ENCODE data around the gene BHLHE41. TPM values are rescaled to one million over a fixed set of nuclear protein-coding genes. Genes with fewer than 3 reads are reported as not detected.

BHLHE41 gene
- polyA plus RNA-seq, 1 donor (not counting 4 experiments of a cell fraction or from before 2014, with no cell fraction given) = 1.4 TPM

DNA sequence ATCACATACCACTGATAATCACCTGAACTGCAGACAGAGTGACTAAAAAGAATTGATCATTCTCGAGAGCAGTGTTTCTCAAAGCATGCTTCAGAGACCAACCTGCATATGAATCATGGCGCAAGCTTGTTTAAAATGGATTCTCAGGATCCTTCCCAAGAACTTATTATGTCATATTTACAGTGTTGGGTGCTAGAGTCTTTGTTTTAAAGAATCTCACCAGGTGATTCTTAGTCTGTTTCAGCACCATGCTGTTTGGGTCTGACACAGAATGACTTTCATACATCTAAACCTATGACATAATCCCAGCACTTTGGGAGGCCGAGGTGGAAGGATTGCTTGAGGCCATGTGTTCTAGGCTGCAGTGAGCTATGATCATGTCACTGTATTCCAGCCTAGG, 39.3 kb upstream of the BHLHE41 start:
- Histone ChIP-seq H3K4me1 (ENCODE audit: control insufficient read depth, extremely low read depth, insufficient read depth, low read length) (no peaks in the 10 kb centered on the region), H3K36me3 (ENCODE audit: control insufficient read depth in 2 of 2, extremely low read depth in 1 of 2, insufficient read depth in 2 of 2, low read length in 2 of 2) (no peaks in the 10 kb centered on the region), H3K27me3 (ENCODE audit: control insufficient read depth, extremely low read depth, insufficient read depth, low read length) (no peaks in the 10 kb centered on the region), H4K20me1 (ENCODE audit: control insufficient read depth, extremely low read depth, insufficient read depth, low read length) (no peaks in the 10 kb centered on the region), H3K9ac (ENCODE audit: control insufficient read depth, extremely low read depth, insufficient read depth, low read length) (no peak overlapping the region), H3K9me1 (ENCODE audit: control insufficient read depth, extremely low read depth, insufficient read depth, low read length) (no peaks in the 10 kb centered on the region), H2AFZ (ENCODE audit: control insufficient read depth, low read length) (no peak overlapping the region), H3K27ac (ENCODE audit: control insufficient read depth, insufficient read depth, low read length) (no peak overlapping the region), H3K4me3 (ENCODE audit: control insufficient read depth in 2 of 3, extremely low read depth in 1 of 3, insufficient read depth in 2 of 3, low read depth in 1 of 3, low read length in 3 of 3) (no peak overlapping the region), H3K4me2 (ENCODE audit: control insufficient read depth, extremely low read depth, insufficient read depth, low read depth, low read length) (no peak overlapping the region), H3K9me3 (ENCODE audit: control insufficient read depth, low read depth, low read length) (no peaks in the 10 kb centered on the region), H3K79me2 (ENCODE audit: control insufficient read depth, insufficient read depth, low read length) (no peaks in the 10 kb centered on the region)
- TF ChIP-seq, protein P1, sequence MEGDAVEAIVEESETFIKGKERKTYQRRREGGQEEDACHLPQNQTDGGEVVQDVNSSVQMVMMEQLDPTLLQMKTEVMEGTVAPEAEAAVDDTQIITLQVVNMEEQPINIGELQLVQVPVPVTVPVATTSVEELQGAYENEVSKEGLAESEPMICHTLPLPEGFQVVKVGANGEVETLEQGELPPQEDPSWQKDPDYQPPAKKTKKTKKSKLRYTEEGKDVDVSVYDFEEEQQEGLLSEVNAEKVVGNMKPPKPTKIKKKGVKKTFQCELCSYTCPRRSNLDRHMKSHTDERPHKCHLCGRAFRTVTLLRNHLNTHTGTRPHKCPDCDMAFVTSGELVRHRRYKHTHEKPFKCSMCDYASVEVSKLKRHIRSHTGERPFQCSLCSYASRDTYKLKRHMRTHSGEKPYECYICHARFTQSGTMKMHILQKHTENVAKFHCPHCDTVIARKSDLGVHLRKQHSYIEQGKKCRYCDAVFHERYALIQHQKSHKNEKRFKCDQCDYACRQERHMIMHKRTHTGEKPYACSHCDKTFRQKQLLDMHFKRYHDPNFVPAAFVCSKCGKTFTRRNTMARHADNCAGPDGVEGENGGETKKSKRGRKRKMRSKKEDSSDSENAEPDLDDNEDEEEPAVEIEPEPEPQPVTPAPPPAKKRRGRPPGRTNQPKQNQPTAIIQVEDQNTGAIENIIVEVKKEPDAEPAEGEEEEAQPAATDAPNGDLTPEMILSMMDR (optimal IDR thresholded peaks at IDR 0.05 in 1 of 3, IDR thresholded peaks at IDR 0.05 in 1 of 3, conservative IDR thresholded peaks at IDR 0.05 in 1 of 3; ENCODE audit: extremely low read depth in 1 of 3, insufficient read depth in 2 of 3, low read length in 3 of 3) = no peak
- TF ChIP-seq EZH2 (IDR thresholded peaks at IDR 0.05; ENCODE audit: low read length) = no peak
- FAIRE-seq (peak; percentile 43), DNase-seq (ENCODE audit: low read depth, low spot score) (no peak)
- dilution Hi-C loops (cut with MboI; ENCODE audit: extremely low pct_ligation_motif_present, low sequenced_read_pairs) = no loop called here

DNA sequence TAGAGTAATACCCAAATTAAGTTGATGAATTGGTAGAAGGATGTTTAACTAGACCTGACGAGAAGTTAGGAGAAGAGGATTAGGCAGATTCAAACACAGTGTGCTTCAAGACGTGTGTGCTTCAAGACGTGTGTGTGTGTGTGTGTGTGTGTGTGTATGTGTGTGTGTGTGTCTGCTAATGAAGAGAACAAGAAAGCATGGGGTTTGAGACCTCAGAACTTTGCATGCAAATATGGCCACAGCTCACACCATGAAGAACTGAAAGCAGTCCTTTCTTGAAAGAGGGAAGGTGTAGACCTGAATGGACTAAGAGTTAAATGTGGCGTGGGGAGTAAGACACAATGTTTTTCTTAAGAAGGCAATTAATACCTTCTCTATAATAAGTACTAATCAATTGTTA, 38.1 kb upstream of the BHLHE41 start:
- FAIRE-seq (no peak), DNase-seq (ENCODE audit: low read depth, low spot score) (no peak)
- TF ChIP-seq, protein P1 (optimal IDR thresholded peaks at IDR 0.05 in 1 of 3, IDR thresholded peaks at IDR 0.05 in 1 of 3, conservative IDR thresholded peaks at IDR 0.05 in 1 of 3; ENCODE audit: extremely low read depth in 1 of 3, insufficient read depth in 2 of 3, low read length in 3 of 3) = no peak
- TF ChIP-seq EZH2 (IDR thresholded peaks at IDR 0.05; ENCODE audit: low read length) = no peak
- H3K9me3 ChIP-seq (ENCODE audit: control insufficient read depth, low read depth, low read length) = no peaks in the 10 kb centered on the region
- no peaks in the 10 kb centered on the region for H4K20me1 ChIP-seq (ENCODE audit: control insufficient read depth, extremely low read depth, insufficient read depth, low read length)
- no peak overlapping the region for H3K27ac ChIP-seq (ENCODE audit: control insufficient read depth, insufficient read depth, low read length)
- H3K4me2 ChIP-seq (ENCODE audit: control insufficient read depth, extremely low read depth, insufficient read depth, low read depth, low read length) = no peak overlapping the region
- dilution Hi-C loops (cut with MboI; ENCODE audit: extremely low pct_ligation_motif_present, low sequenced_read_pairs) = no loop called here
- H3K9ac ChIP-seq (ENCODE audit: control insufficient read depth, extremely low read depth, insufficient read depth, low read length) = no peak overlapping the region
- H2AFZ ChIP-seq (ENCODE audit: control insufficient read depth, low read length) = no peak overlapping the region
- H3K36me3 ChIP-seq (ENCODE audit: control insufficient read depth in 2 of 2, extremely low read depth in 1 of 2, insufficient read depth in 2 of 2, low read length in 2 of 2) = no peaks in the 10 kb centered on the region
- H3K79me2 ChIP-seq (ENCODE audit: control insufficient read depth, insufficient read depth, low read length) = no peaks in the 10 kb centered on the region
- H3K9me1 ChIP-seq (ENCODE audit: control insufficient read depth, extremely low read depth, insufficient read depth, low read length) = no peaks in the 10 kb centered on the region
- H3K4me1 ChIP-seq (ENCODE audit: control insufficient read depth, extremely low read depth, insufficient read depth, low read length) = no peaks in the 10 kb centered on the region
- no peaks in the 10 kb centered on the region for H3K27me3 ChIP-seq (ENCODE audit: control insufficient read depth, extremely low read depth, insufficient read depth, low read length)
- no peak overlapping the region for H3K4me3 ChIP-seq (ENCODE audit: control insufficient read depth in 2 of 3, extremely low read depth in 1 of 3, insufficient read depth in 2 of 3, low read depth in 1 of 3, low read length in 3 of 3)
